Endodermal cell (in vitro differentiated cells): ENCODE measurements around the gene VSIG1. TPM values are rescaled to one million over a fixed set of nuclear protein-coding genes. Genes with fewer than 3 reads are reported as not detected.

Experiments
- DNase-seq: peaks from one replicate; pipeline ENCODE4 v3.0.0-alpha.2; 2017
- H3K27ac ChIP-seq: 2 replicates; pipeline ENCODE4 v1.5.1; 2013; ENCODE audit warnings: mild to moderate bottlenecking, low read depth, low read length, moderate library complexity
- H3K27me3 ChIP-seq: 2 replicates; pipeline ENCODE4 v1.6.1; 2013; ENCODE audit warnings: mild to moderate bottlenecking, low read length, moderate library complexity; ENCODE audit not compliant: insufficient read depth, control insufficient read depth, poor library complexity, severe bottlenecking
- H3K36me3 ChIP-seq: 2 replicates; pipeline ENCODE4 v1.7.0; 2013; ENCODE audit warnings: mild to moderate bottlenecking, low read length, moderate library complexity; ENCODE audit not compliant: control insufficient read depth, insufficient read depth
- H3K4me1 ChIP-seq: one replicate; pipeline ENCODE4 v1.7.0; 2013; ENCODE audit warnings: low read length; ENCODE audit not compliant: control insufficient read depth, insufficient read depth
- H3K4me3 ChIP-seq: 2 replicates; pipeline ENCODE4 v1.5.1; 2013; ENCODE audit warnings: mild to moderate bottlenecking, low read length, moderate library complexity
- H3K9ac ChIP-seq: 2 replicates; pipeline ENCODE4 v1.6.1; 2013; ENCODE audit warnings: mild to moderate bottlenecking, low read length, moderate library complexity; ENCODE audit not compliant: poor library complexity, severe bottlenecking; ENCODE audit errors: extremely low read depth
- H3K9me3 ChIP-seq: 2 replicates; pipeline ENCODE4 v1.6.1; 2013; ENCODE audit warnings: mild to moderate bottlenecking, low read length, moderate library complexity; ENCODE audit not compliant: control insufficient read depth
- H3K27ac Mint-ChIP-seq: 2 replicates; pipeline ENCODE4 v1.8.0; 2020; ENCODE audit warnings: mixed read lengths
- H3K27me3 Mint-ChIP-seq: 2 replicates; pipeline ENCODE4 v1.8.0; 2021; ENCODE audit warnings: mild to moderate bottlenecking, mixed read lengths; ENCODE audit not compliant: insufficient read depth
- H3K36me3 Mint-ChIP-seq: 2 replicates; pipeline ENCODE4 v1.8.0; 2020; ENCODE audit warnings: low read depth, mixed read lengths
- H3K4me1 Mint-ChIP-seq: 2 replicates; pipeline ENCODE4 v1.8.0; 2020; ENCODE audit warnings: mixed read lengths
- H3K4me3 Mint-ChIP-seq: 2 replicates; pipeline ENCODE4 v1.8.0; 2020; ENCODE audit warnings: mild to moderate bottlenecking, moderate library complexity, mixed read lengths
- H3K9me3 Mint-ChIP-seq: 2 replicates; pipeline ENCODE4 v1.8.0; 2020; ENCODE audit warnings: mild to moderate bottlenecking, mixed read lengths
- WGBS, 2 experiments: methylation state at CpG; one replicate each; pipeline versions ENCODE4 v1.1.5 to v1.1.7; 2013; ENCODE audit warnings: missing lambda C conversion rate in 2 of 2, mixed read lengths in 1 of 2; ENCODE audit not compliant: insufficient coverage in 1 of 2, insufficient read length in 1 of 2; 5-methylcytosine and 5-hydroxymethylcytosine counted together
- total RNA-seq, 2 donors: library from RNA; stranded (reverse); fragmentation: NEBNext Ultra II Directional in 1 of 2; extraction: Animal tissue kit (Norgen Biotek cat#: 25700) in 1 of 2; gene quantifications; 2 replicates in 1 of 2; 3 replicates in 1 of 2; pipeline ENCODE4 v1.2.1, GENCODE V29; 2021
- TF ChIP-seq, protein P1 (sequence below): fragments of 200-600 bp; sonication (generic); conservative IDR thresholded peaks from 2 replicates; pipeline ENCODE4 v1.5.0; 2021; ENCODE audit warnings: antibody characterized with exemption, mild to moderate bottlenecking

VSIG1 gene
- total RNA-seq, 2 donors from 2014 or later = 0.38 to 1.0 TPM

DNA sequence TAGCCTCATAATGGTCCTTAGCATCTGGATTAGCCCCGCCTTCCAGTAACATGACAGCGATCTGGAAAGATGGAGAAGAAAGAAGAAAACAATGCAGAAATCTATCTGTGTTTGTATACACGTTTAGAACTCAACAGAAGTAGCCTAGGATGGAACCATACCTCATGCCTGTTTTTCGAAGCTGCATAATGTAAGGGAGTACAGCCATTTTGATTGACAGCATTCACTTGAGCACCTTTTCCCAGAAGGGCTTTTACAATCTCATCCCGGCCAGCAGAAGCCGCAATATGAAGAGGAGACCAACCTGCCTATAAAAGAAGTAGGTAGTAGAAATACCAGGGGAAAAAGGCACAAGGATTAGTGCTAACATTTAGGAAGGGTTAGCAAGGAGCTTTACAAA, 42.9 kb downstream of the VSIG1 start:
- H3K27ac ChIP-seq = no peak overlapping the region
- peaks cover 4% of the 10 kb centered on the region for H3K4me1 Mint-ChIP-seq
- TF ChIP-seq, protein P1, sequence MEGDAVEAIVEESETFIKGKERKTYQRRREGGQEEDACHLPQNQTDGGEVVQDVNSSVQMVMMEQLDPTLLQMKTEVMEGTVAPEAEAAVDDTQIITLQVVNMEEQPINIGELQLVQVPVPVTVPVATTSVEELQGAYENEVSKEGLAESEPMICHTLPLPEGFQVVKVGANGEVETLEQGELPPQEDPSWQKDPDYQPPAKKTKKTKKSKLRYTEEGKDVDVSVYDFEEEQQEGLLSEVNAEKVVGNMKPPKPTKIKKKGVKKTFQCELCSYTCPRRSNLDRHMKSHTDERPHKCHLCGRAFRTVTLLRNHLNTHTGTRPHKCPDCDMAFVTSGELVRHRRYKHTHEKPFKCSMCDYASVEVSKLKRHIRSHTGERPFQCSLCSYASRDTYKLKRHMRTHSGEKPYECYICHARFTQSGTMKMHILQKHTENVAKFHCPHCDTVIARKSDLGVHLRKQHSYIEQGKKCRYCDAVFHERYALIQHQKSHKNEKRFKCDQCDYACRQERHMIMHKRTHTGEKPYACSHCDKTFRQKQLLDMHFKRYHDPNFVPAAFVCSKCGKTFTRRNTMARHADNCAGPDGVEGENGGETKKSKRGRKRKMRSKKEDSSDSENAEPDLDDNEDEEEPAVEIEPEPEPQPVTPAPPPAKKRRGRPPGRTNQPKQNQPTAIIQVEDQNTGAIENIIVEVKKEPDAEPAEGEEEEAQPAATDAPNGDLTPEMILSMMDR = no peak
- no peaks in the 10 kb centered on the region for H3K27me3 Mint-ChIP-seq
- no peak overlapping the region for H3K4me3 Mint-ChIP-seq
- no peak for DNase-seq
- H3K27ac Mint-ChIP-seq = no peak overlapping the region
- H3K9me3 ChIP-seq = no peaks in the 10 kb centered on the region
- no peaks in the 10 kb centered on the region for H3K27me3 ChIP-seq
- no peaks in the 10 kb centered on the region for H3K9me3 Mint-ChIP-seq
- no peak overlapping the region for H3K4me3 ChIP-seq
- H3K9ac ChIP-seq = no peak overlapping the region
- H3K36me3 Mint-ChIP-seq = peaks cover 28% of the 10 kb centered on the region
- no peaks in the 10 kb centered on the region for H3K4me1 ChIP-seq
- 97 to 100% methylated on average over 2 to 6 of the region's 6 CpGs for WGBS, 2 experiments
- H3K36me3 ChIP-seq = peaks cover 26% of the 10 kb centered on the region

- Mint-ChIP-seq H3K27ac (no peak overlapping the region), H3K4me1 (peaks cover 4% of the 10 kb centered on the region), H3K4me3 (no peak overlapping the region), H3K36me3 (peaks cover 25% of the 10 kb centered on the region), H3K9me3 (no peaks in the 10 kb centered on the region), H3K27me3 (no peaks in the 10 kb centered on the region)
- no peak overlapping the region for H3K4me3 ChIP-seq
- H3K9ac ChIP-seq = no peak overlapping the region
- H3K27ac ChIP-seq = no peak overlapping the region
- TF ChIP-seq, protein P1 = no peak
- peaks cover 26% of the 10 kb centered on the region for H3K36me3 ChIP-seq
- WGBS, 2 experiments = 100% methylated on average over 1 of the region's 1 CpG; no CpG with 5 or more reads in 1 of the 2 experiments
- H3K4me1 ChIP-seq = no peaks in the 10 kb centered on the region
- no peaks in the 10 kb centered on the region for H3K9me3 ChIP-seq
- no peaks in the 10 kb centered on the region for H3K27me3 ChIP-seq
- no peak for DNase-seq
These were observed 43.6 kb downstream of the VSIG1 start for GRCh38 chrX:108088511-108088910.

GRCh38 chrX:108090491-108091263, 45.8 kb downstream of the VSIG1 start:
- no peak for DNase-seq
- peaks cover 4% of the 10 kb centered on the region for H3K4me1 Mint-ChIP-seq
- Histone ChIP-seq H3K4me3 (peak overlapping the region; percentile 94), H3K9ac (peak overlapping the region; percentile 89), H3K4me1 (no peaks in the 10 kb centered on the region), H3K27ac (no peak overlapping the region), H3K27me3 (no peaks in the 10 kb centered on the region), H3K36me3 (peaks cover 14% of the 10 kb centered on the region), H3K9me3 (no peaks in the 10 kb centered on the region)
- TF ChIP-seq, protein P1 = no peak
- H3K27ac Mint-ChIP-seq = no peak overlapping the region
- WGBS, 2 experiments = 9 to 13% methylated on average over 6 to 16 of the region's 20 CpGs
- no peaks in the 10 kb centered on the region for H3K9me3 Mint-ChIP-seq
- H3K36me3 Mint-ChIP-seq = peaks cover 17% of the 10 kb centered on the region
- no peak overlapping the region for H3K4me3 Mint-ChIP-seq
- H3K27me3 Mint-ChIP-seq = no peaks in the 10 kb centered on the region
